Measurements from ENCODE around the gene RAP1GAP2. TPM values are rescaled to one million over a fixed set of nuclear protein-coding genes. Genes with fewer than 3 reads are reported as not detected.

RAP1GAP2 gene
- total RNA-seq, 2 experiments from 2014 or later = 11.3 to 28.2 TPM

DNA sequence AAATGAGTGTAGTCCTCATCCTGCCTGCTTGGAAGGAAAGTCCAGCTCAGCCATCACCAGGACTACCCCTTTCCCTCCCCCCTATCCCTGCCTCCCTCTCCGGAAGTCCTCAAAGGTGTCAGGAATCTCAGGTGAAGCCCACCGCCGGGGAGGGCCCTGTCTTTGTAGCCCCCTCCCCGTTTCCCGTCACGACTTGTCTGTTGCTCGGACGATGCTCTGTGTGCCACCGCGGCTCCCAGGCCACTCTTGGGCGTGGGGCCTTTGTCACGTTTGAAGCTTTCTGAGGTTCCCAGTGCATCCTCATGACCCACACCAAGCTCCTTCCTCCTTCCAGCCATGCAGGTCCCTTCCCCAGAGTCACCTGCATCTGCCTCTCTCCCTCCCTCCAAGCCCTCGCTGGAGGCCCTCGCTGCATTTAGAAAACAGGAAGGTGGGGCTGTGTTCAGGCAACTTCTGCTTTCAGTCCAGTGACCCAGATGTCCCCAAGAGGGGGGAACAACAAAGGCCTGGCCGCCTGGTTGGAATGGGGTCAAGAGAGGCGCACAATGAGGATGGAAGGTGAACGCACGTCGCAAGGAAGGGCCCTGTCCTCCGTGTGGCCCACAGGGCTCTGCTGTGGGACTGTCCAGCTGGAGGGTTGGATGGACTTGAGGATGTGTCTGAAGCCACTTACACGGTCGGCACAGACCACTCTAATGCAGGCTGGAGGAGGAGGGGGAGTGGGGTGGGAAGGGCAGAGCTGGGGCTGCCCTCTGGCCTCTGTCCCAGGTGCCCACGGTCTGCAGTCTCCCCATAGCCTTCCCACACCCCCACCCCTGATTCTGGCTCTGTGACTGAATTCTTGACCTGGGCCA lies 207.3 kb downstream of the RAP1GAP2 start:
- Histone ChIP-seq H3K27ac (ENCODE audit: low read depth, low read length, poor library complexity, severe bottlenecking) (peak overlapping the region; percentile 98), H3K36me3 (ENCODE audit: insufficient read depth, low read length) (peaks cover 40% of the 10 kb centered on the region), H4K20me1 (ENCODE audit: insufficient read depth, low read length) (no peaks in the 10 kb centered on the region), H3K4me2 (ENCODE audit: low read length) (peak overlapping the region; percentile 73), H3K79me2 (ENCODE audit: insufficient read depth, low read depth, low read length) (no peaks in the 10 kb centered on the region; the same call in 1 of the 2 replicates), H3K4me3 (ENCODE audit: low read depth, low read length, poor library complexity, severe bottlenecking) (peak overlapping the region; percentile 60), H3K9me3 (ENCODE audit: low read length) (no peaks in the 10 kb centered on the region), H3K4me1 (ENCODE audit: insufficient read depth, low read length, poor library complexity, severe bottlenecking) (peaks cover 55% of the 10 kb centered on the region), H3K9me2 (ENCODE audit: insufficient read depth, low read length) (no peaks in the 10 kb centered on the region), H2AFZ (ENCODE audit: low read length) (no peak overlapping the region)
- TF ChIP-seq EZH2phosphoT487 (IDR thresholded peaks at IDR 0.05; ENCODE audit: borderline replicate concordance, low read depth, low read length) = no peak
- TF ChIP-seq, protein P1, sequence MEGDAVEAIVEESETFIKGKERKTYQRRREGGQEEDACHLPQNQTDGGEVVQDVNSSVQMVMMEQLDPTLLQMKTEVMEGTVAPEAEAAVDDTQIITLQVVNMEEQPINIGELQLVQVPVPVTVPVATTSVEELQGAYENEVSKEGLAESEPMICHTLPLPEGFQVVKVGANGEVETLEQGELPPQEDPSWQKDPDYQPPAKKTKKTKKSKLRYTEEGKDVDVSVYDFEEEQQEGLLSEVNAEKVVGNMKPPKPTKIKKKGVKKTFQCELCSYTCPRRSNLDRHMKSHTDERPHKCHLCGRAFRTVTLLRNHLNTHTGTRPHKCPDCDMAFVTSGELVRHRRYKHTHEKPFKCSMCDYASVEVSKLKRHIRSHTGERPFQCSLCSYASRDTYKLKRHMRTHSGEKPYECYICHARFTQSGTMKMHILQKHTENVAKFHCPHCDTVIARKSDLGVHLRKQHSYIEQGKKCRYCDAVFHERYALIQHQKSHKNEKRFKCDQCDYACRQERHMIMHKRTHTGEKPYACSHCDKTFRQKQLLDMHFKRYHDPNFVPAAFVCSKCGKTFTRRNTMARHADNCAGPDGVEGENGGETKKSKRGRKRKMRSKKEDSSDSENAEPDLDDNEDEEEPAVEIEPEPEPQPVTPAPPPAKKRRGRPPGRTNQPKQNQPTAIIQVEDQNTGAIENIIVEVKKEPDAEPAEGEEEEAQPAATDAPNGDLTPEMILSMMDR (conservative IDR thresholded peaks at IDR 0.05; ENCODE audit: low read length) = no peak
- intact Hi-C loops (cut with micrococcal nuclease; ENCODE audit: unreplicated experiment) = loop anchor here (1.0 to 5.0 kb wide), 5 partner anchors 72 to 601 kb away; partner anchors contain the start of genes CLUH, MNT and PAFAH1B1
- DNase-seq (ENCODE audit: low spot score) = peak; percentile 93
- no TSS peak for BruUV-seq (replicated peaks)
- CTCF ChIA-PET (ENCODE audit: unreplicated experiment) = interaction anchor here (0.6 to 1.2 kb wide), 6 partner anchors 9 to 698 kb away, joined by 3 to 9 read pairs (median 3); no protein-coding TSS in a partner anchor
- POLR2A ChIA-PET = interaction anchor here (0.5 to 3.8 kb wide), 8 partner anchors 10 to 454 kb away, joined by 3 to 18 read pairs (median 4); no protein-coding TSS in a partner anchor

DNA sequence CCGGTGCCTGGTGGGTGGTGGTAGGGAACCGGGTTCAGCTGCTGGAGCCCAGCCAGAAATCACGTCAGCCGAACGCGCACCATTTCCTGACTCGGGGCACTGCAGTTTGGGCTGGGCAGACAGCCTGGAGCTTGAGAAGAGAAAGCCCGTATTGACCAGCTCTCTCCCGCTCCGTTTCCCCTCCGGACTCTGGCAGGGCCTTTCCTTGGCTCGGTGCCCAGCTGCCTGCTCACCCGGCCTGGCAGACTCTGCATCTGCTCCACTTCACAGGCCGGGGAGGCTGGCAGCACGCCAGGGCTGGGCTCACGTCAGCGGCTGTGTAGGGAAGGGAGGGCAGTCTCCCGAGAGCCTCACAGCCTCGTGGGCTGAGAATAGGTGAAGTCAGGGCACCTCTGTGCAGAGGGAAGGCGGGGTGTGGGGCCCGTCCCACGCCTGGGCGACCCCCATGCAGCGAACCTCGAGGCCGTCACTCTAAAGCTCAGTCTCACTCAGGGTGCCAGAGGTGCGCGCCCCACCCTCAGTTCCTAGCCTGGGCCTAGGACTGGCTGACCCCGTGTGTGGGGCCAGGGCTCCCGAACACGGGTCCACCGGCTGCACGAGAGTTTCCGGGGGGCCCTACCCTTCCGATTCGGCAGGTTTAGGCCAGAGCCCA lies 208.0 kb downstream of the RAP1GAP2 start:
- Histone ChIP-seq H3K9me2 (ENCODE audit: insufficient read depth, low read length) (no peaks in the 10 kb centered on the region), H3K4me3 (ENCODE audit: low read depth, low read length, poor library complexity, severe bottlenecking) (peak overlapping the region; percentile 60), H3K36me3 (ENCODE audit: insufficient read depth, low read length) (peaks cover 41% of the 10 kb centered on the region), H2AFZ (ENCODE audit: low read length) (no peak overlapping the region; the same call in 1 of the 2 replicates), H3K9me3 (ENCODE audit: low read length) (no peaks in the 10 kb centered on the region), H3K4me1 (ENCODE audit: insufficient read depth, low read length, poor library complexity, severe bottlenecking) (peaks cover 55% of the 10 kb centered on the region), H3K79me2 (ENCODE audit: insufficient read depth, low read depth, low read length) (no peaks in the 10 kb centered on the region; the same call in 1 of the 2 replicates), H3K27ac (ENCODE audit: low read depth, low read length, poor library complexity, severe bottlenecking) (peak overlapping the region; percentile 98), H4K20me1 (ENCODE audit: insufficient read depth, low read length) (no peaks in the 10 kb centered on the region), H3K4me2 (ENCODE audit: low read length) (peak overlapping the region; percentile 73)
- ChIA-PET POLR2A (interaction anchor here (0.6 to 3.8 kb wide), 3 partner anchors 61 to 156 kb away, joined by 3 to 18 read pairs (median 4); no protein-coding TSS in a partner anchor), CTCF (ENCODE audit: unreplicated experiment) (interaction anchor here (0.6 to 1.2 kb wide), 3 partner anchors 8 to 99 kb away, joined by 3 to 7 read pairs (median 3); no protein-coding TSS in a partner anchor)
- no TSS peak for BruUV-seq (replicated peaks)
- peak; percentile 80 for DNase-seq (ENCODE audit: low spot score)
- TF ChIP-seq, protein P1 (conservative IDR thresholded peaks at IDR 0.05; ENCODE audit: low read length) = no peak
- no peak for TF ChIP-seq EZH2phosphoT487 (IDR thresholded peaks at IDR 0.05; ENCODE audit: borderline replicate concordance, low read depth, low read length)
- intact Hi-C loops (cut with micrococcal nuclease; ENCODE audit: unreplicated experiment) = loop anchor here (5.0 kb wide), 2 partner anchors 412 to 602 kb away; partner anchors contain the start of genes MNT and PAFAH1B1
